Activated T-helper 2 cell treated with anti-CD3 and anti-CD28 coated beads, Interferon-gamma antibody, Interleukin-2, Interleukin-4, amounts not matched to agents 10 μg/mL and 5 μg/mL and 100 μg/mL, durations not matched to agents 14 hours and 24 hours and 36 hours (primary cell): Measurements from ENCODE around the gene ULK3. TPM values are rescaled to one million over a fixed set of nuclear protein-coding genes. Genes with fewer than 3 reads are reported as not detected.

ENCODE experiments used
- DNase-seq: peaks from one replicate; pipeline ENCODE4 v3.0.0; 2021; ENCODE audit warnings: low spot score
- H3K27ac Mint-ChIP-seq: one replicate; pipeline ENCODE4 v1.8.0; 2021; ENCODE audit warnings: mixed read lengths
- H3K27me3 Mint-ChIP-seq: one replicate; pipeline ENCODE4 v1.8.0; 2021; ENCODE audit warnings: low read depth, mixed read lengths
- H3K36me3 Mint-ChIP-seq: one replicate; pipeline ENCODE4 v1.8.0; 2021; ENCODE audit warnings: low read depth, mixed read lengths
- H3K4me1 Mint-ChIP-seq: one replicate; pipeline ENCODE4 v1.8.0; 2021; ENCODE audit warnings: low read depth, mixed read lengths
- H3K4me3 Mint-ChIP-seq: one replicate; pipeline ENCODE4 v1.8.0; 2021; ENCODE audit warnings: low read depth, mild to moderate bottlenecking, moderate library complexity, mixed read lengths
- H3K9me3 Mint-ChIP-seq: one replicate; pipeline ENCODE4 v1.8.0; 2021; ENCODE audit warnings: mixed read lengths
- intact Hi-C: fragments of 100-400 bp; cut with micrococcal nuclease; formaldehyde crosslinking; loops from one replicate; pipeline ENCODE4 v1.15.1; 2023
- total RNA-seq: library from RNA; stranded (reverse); gene quantifications from 2 replicates; pipeline ENCODE4 v1.2.3, GENCODE V29; 2022

ULK3 gene
- total RNA-seq, 1 donor from 2014 or later, result 47.7 TPM

GRCh38 chr15:74822233-74822632 is 20.7 kb downstream of the ULK3 start:
- Mint-ChIP-seq H3K27ac (no peak overlapping the region), H3K36me3 (no peaks in the 10 kb centered on the region), H3K9me3 (no peaks in the 10 kb centered on the region), H3K4me3 (no peak overlapping the region), H3K27me3 (peaks cover 16% of the 10 kb centered on the region), H3K4me1 (peaks cover 7% of the 10 kb centered on the region)
- DNase-seq, result no peak
- intact Hi-C loops, result no loop called here

GRCh38 chr15:74821790-74822158 is 21.2 kb downstream of the ULK3 start:
- intact Hi-C loops, result no loop called here
- no peak overlapping the region for H3K4me3 Mint-ChIP-seq
- H3K27ac Mint-ChIP-seq, result no peak overlapping the region
- no peak for DNase-seq
- no peaks in the 10 kb centered on the region for H3K9me3 Mint-ChIP-seq
- H3K4me1 Mint-ChIP-seq, result peaks cover 7% of the 10 kb centered on the region
- peaks cover 12% of the 10 kb centered on the region for H3K27me3 Mint-ChIP-seq
- no peaks in the 10 kb centered on the region for H3K36me3 Mint-ChIP-seq

GRCh38 chr15:74821091-74821789 is 21.7 kb downstream of the ULK3 start:
- no peak overlapping the region for H3K4me3 Mint-ChIP-seq
- H3K27ac Mint-ChIP-seq, result no peak overlapping the region
- intact Hi-C loops, result no loop called here
- H3K9me3 Mint-ChIP-seq, result no peaks in the 10 kb centered on the region
- no peak for DNase-seq
- no peaks in the 10 kb centered on the region for H3K36me3 Mint-ChIP-seq
- H3K27me3 Mint-ChIP-seq, result peaks cover 10% of the 10 kb centered on the region
- H3K4me1 Mint-ChIP-seq, result peaks cover 7% of the 10 kb centered on the region

GRCh38 chr15:74820056-74820455 is 22.9 kb downstream of the ULK3 start:
- intact Hi-C loops, result no loop called here
- no peaks in the 10 kb centered on the region for H3K9me3 Mint-ChIP-seq
- no peak overlapping the region for H3K4me3 Mint-ChIP-seq
- H3K27me3 Mint-ChIP-seq, result peaks cover 8% of the 10 kb centered on the region
- peaks cover 10% of the 10 kb centered on the region for H3K4me1 Mint-ChIP-seq
- no peak overlapping the region for H3K27ac Mint-ChIP-seq
- no peak for DNase-seq
- no peaks in the 10 kb centered on the region for H3K36me3 Mint-ChIP-seq

- intact Hi-C loops, result no loop called here
- Mint-ChIP-seq H3K27ac (peak overlapping the region; percentile 42), H3K27me3 (peaks cover 2% of the 10 kb centered on the region), H3K9me3 (no peaks in the 10 kb centered on the region), H3K4me1 (peaks cover 10% of the 10 kb centered on the region), H3K36me3 (no peaks in the 10 kb centered on the region), H3K4me3 (no peak overlapping the region)
- no peak for DNase-seq
These were observed 25.6 kb downstream of the ULK3 start for GRCh38 chr15:74817370-74817737.

DNA sequence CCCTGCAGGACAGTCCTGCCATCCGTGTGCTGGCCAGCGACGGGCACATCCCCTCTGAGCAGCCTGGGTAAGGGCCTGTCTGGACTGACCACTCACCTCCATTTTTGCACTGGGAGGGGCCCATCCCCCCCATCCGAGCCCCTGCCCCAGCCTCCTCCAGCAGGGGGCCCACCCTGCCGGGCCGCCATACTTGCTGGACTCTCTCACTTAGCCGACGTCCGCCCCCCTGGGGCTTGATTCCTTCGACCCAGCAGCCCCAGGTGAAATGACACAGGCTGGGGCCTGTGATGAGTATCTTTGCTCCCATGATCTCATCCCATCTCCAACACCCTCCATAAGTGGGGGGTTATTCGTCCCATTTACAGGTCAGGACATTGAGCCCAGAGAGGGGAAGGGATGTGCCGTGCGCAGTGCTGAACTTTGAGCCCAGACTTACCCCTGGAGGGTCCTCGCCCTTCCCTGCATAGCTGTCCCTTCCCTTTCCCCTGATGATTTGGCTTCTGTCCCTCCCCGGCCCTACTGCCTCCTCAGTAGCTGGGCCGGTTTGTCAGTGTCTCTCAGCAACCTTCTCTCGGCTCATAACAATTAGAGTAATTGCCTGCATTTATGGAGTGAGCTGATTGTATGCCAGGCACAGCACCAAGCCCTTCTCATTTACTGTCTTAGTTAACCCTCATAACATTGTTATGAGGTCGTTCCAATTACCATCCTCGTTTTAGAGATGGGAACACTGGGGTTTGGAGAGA is 26.2 kb downstream of the ULK3 start:
- Mint-ChIP-seq H3K36me3 (no peaks in the 10 kb centered on the region), H3K27me3 (peaks cover 2% of the 10 kb centered on the region), H3K27ac (no peak overlapping the region), H3K4me1 (peaks cover 10% of the 10 kb centered on the region), H3K4me3 (no peak overlapping the region), H3K9me3 (no peaks in the 10 kb centered on the region)
- no peak for DNase-seq
- intact Hi-C loops, result no loop called here

DNA sequence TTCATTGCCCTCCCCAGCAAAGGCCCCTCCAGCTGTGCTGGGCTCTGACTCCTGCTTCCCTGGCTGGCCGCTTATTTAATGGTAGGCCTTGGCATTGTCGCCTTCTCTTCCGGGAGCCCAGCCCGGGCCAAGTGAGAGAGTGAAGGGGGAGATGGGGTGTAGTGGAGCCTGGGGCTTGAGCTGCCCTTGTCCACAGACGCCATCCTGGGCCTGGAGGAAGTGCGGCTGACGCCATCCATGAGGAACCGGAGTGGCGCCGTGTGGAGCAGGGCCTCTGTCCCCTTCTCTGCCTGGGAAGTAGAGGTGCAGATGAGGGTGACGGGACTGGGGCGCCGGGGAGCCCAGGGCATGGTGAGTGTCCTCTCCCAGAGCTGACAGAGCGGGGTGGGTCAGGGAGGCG is 27.0 kb downstream of the ULK3 start:
- intact Hi-C loops, result no loop called here
- no peaks in the 10 kb centered on the region for H3K36me3 Mint-ChIP-seq
- H3K4me3 Mint-ChIP-seq, result no peak overlapping the region
- DNase-seq, result no peak
- H3K4me1 Mint-ChIP-seq, result peaks cover 10% of the 10 kb centered on the region
- H3K27ac Mint-ChIP-seq, result no peak overlapping the region
- H3K9me3 Mint-ChIP-seq, result no peaks in the 10 kb centered on the region
- peaks cover 2% of the 10 kb centered on the region for H3K27me3 Mint-ChIP-seq

DNA sequence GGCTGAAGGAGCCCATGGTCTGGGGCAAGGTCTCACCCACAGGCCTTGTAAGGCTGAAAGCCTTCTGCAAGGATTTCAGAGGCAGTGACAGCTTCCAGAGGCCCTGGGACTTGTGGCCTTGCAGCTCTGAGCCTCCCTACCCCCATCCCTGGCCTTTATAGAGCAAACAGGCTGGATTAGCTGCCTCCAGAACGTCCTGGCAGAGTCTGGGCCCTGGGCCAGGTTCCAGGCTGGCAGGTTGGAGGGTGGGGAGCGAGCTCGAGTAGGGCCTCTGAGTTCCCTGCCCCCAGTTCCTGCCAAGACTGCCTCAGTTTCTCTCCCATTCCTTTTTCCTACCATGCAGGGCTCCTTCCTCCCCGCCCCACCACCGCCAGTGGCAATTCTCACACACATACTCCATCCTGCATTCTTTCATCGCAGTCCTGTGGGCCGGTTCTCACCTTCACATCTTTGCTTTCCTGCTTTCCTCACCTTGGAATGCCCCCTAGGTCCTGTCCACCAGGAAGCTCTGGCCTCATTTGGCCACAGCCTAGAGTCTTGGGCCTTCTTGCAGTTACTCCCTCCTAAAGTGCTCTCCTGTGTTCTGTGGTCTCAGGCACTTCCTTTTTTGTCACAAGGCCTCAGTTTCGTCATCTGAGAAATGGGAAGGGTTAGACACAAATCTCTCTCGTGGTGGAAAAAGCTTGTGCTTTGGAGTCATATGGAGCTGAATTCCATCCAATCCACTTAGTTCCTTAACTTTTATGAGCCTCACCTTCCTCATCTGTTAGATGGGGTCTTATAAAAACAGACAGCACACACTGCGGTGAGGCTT is 27.6 kb downstream of the ULK3 start:
- DNase-seq, result no peak
- H3K4me3 Mint-ChIP-seq, result no peak overlapping the region
- H3K4me1 Mint-ChIP-seq, result peaks cover 10% of the 10 kb centered on the region
- H3K36me3 Mint-ChIP-seq, result no peaks in the 10 kb centered on the region
- H3K9me3 Mint-ChIP-seq, result no peaks in the 10 kb centered on the region
- intact Hi-C loops, result no loop called here
- H3K27me3 Mint-ChIP-seq, result peaks cover 2% of the 10 kb centered on the region
- H3K27ac Mint-ChIP-seq, result no peak overlapping the region

DNA sequence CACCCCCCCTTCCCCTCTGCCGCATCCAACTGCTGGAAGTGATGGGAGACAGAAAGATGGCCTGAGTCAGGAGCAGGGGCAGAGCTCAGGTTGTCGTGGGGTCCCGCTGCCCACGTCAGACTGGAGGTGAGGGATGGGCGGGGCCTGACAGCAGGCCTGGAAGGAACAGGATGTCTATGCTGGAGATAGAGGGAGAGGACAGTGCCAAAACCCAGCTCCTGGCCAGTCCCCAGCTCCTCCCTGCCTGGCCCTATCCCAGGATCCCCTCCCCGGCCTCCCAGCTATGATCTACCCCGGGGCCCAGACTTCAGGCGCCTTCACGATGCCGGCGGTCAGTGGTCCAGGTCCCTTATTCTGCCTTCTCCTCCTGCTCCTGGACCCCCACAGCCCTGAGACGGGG is 30.4 kb downstream of the ULK3 start, which contains the start of gene LMAN1L:
Gene LMAN1L, plus strand, starts transcription at position 303 of the 400 bp plus-strand sequence. Its CDS starts 20 bp downstream, at position 323.
- Mint-ChIP-seq H3K36me3 (no peaks in the 10 kb centered on the region), H3K4me3 (no peak within 1 kb of the TSS), H3K9me3 (no peaks in the 10 kb centered on the region), H3K27me3 (peaks cover 2% of the 10 kb centered on the region), H3K4me1 (peaks cover 5% of the 10 kb centered on the region), H3K27ac (no peak within 1 kb of the TSS)
- DNase-seq, result no peak
- intact Hi-C loops, result no loop called here

GRCh38 chr15:74809956-74810355 is 33.0 kb downstream of the ULK3 start:
- no peak for DNase-seq
- no peaks in the 10 kb centered on the region for H3K9me3 Mint-ChIP-seq
- peaks cover 10% of the 10 kb centered on the region for H3K4me1 Mint-ChIP-seq
- no peak overlapping the region for H3K4me3 Mint-ChIP-seq
- no peak overlapping the region for H3K27ac Mint-ChIP-seq
- intact Hi-C loops, result no loop called here
- H3K27me3 Mint-ChIP-seq, result peaks cover 2% of the 10 kb centered on the region
- peaks cover under 1% of the 10 kb centered on the region for H3K36me3 Mint-ChIP-seq

DNA sequence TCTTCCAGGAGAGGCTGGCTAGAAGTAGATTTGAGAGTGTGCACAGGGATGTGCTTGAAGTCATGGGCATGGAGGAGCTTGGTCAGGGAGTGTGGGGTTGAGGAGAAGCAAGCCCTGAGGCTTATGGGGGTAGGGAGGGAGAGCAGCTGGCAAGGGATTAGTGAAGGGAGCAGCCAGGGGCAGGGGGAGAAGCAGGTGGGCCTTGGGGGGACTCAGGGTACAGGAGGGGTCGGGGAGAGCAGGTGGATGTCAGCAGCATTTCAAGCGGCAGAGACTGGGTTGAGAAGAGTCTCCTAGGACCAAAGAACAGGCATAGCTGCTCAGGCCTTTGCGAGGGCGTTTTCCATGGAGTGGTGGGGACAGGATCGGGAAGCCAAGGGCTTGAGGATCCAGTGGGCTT is 33.7 kb downstream of the ULK3 start:
- intact Hi-C loops, result no loop called here
- Mint-ChIP-seq H3K9me3 (no peaks in the 10 kb centered on the region), H3K4me1 (peaks cover 10% of the 10 kb centered on the region), H3K27ac (no peak overlapping the region), H3K4me3 (no peak overlapping the region), H3K36me3 (peaks cover 5% of the 10 kb centered on the region), H3K27me3 (peaks cover 2% of the 10 kb centered on the region)
- DNase-seq, result no peak

DNA sequence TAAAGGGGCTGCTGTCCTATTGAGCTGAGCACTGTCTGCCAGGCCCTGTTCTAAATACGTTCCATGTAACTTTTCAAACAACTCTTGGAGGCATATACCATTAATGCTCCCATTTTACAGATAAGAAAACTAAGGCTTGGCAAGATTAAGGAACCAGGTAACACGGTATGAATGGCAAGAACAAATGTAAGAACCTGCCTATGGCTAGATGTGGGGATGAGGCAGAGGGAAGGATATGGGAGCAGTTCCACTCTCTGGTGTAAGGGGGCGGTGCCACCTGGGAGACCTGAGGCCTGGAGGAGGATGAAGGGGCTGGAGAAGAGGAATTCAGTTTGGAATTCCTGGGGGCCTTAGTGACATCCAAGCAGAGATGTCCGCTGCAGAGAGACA is 34.1 kb downstream of the ULK3 start:
- DNase-seq, result no peak
- Mint-ChIP-seq H3K27ac (no peak overlapping the region), H3K9me3 (no peaks in the 10 kb centered on the region)

More for the DNA sequence above, 34.1 kb downstream of the ULK3 start:
- Mint-ChIP-seq H3K4me1 (peaks cover 10% of the 10 kb centered on the region), H3K4me3 (no peak overlapping the region), H3K36me3 (peaks cover 9% of the 10 kb centered on the region), H3K27me3 (peaks cover 2% of the 10 kb centered on the region)
- intact Hi-C loops, result no loop called here
